ENCODE data around the gene GOT1. TPM values are rescaled to one million over a fixed set of nuclear protein-coding genes. Genes with fewer than 3 reads are reported as not detected.

GOT1 gene
- total and polyA plus RNA-seq, 2 of the 8 experiments (the other 6 are each of a cell fraction or from before 2014, with no cell fraction given): 16.7 to 47.0 TPM

DNA sequence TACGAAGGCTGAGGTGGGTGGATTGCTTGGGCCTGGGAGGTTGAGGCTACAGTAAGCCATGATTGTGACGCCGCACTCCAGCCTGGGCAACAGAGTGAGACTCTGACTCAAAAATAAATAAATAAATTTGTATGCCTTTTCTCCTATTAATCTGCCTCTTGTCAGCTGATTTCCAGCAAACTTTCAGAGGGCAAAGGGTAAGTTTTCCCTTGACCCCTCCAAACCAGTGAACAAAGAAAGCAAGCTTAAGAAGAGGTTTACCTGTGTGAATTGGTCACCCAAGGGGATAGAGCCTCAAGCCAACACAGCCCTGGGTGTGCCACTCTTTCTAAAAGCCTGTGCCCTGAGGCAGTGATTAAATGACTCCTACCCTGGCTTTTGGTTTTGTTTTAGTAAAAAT is 30.8 kb downstream of the GOT1 start (continued):
- TF ChIP-seq FOSL1 (IDR thresholded peaks at IDR 0.05; ENCODE audit: insufficient read depth, low read depth, low read length) (no peak), SIX5 (IDR thresholded peaks at IDR 0.05; ENCODE audit: low read depth, low read length) (no peak), TBP (IDR thresholded peaks at IDR 0.05; ENCODE audit: low read depth, low read length) (no peak)

Measured in H1 (cell line).